HG03159 (cell line): ENCODE measurements around the gene TSN.
A peak's percentile ranks its signal among the peaks of the same experiment; 100 is the strongest.
"Not testable (repeated sequence)": the region's sequence is repeated elsewhere in the genome, so short reads cannot be mapped to it uniquely, and the experiment has no call there.

ENCODE experiments used
- ATAC-seq: cut with Tn5 transposase; IDR thresholded peaks from one replicate; pipeline ENCODE4 v1.9.1; 2021; ENCODE audit warnings: mild to moderate bottlenecking, moderate library complexity; ENCODE audit not compliant: unreplicated experiment

TSN gene

DNA sequence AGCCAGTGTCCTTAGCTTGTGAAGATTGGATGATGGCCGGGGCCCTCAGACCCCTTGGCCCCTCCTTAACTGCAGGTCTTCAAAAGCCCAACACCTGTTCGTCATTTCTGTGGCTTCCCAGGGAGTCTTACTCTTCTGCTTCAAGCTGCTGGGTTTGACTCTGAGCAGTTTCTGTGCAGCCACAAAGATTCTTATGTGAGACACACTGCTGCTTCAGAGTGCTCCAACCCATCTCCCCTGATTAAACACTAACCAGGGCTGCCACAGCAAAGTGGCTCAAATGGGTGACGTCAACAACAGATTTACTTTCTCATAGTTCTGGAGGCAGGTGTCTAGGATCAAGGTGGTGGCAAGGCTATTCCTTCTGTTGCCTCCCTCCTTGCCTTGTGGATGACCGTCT, 40.8 kb downstream of the TSN start:
- ATAC-seq: peak; percentile 79

DNA sequence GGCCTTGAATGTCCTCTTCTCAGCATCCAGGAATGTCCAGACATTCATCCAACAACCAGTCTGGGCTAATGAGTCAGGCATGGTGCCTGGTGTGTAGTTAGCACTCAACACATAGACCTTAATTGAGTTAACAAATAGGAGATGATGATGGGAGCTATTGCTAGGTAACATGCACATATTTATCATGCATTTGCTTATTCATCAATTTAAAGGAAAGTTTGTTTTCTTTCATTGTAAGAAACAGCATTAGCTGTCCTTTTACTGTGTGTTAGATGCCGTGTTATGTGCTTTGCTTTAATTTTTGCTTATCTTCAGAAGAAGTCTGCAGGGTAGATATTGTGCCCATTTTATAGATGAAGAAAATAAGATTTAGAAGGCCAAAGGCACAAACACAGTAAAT, 43.2 kb downstream of the TSN start:
- ATAC-seq: no peak

DNA sequence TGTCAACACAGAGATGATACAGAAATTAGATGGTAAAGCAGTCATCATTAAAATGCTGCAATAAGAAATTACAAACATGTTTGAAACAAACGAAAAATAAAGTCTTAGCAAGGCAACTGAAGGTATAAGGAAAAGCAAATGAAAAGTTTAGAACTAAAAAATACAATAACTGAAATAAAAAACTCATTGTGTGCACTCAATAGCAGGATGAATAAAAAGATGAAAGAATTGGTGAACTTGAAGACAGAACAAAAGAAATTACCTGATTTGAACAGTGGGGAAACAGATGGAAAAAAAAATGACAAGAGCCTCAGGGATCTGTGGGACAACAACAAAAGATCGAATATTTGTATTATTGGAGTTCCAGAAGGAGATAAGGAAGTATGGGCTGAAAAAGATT, 46.5 kb downstream of the TSN start:
- ATAC-seq: no peak

DNA sequence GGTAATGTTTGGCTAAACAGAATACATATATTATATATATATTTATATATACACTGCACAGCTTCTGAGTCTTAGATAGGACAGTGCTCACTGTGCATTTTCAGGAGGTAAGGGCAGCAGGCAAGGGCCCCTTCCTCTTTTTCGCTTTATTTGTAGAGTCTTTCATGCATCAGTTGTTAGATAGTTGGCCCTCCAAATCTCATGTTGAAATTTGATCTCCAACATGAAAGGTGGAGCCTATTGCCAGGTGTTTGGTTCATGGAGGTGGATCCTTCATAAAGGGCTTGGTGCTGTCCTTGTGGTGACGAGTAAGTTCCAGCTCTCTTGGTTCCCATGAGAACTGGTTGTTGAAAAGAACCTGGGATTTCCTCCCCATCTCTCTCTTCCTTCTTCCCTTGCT, 48.1 kb downstream of the TSN start:
- ATAC-seq: no peak

DNA sequence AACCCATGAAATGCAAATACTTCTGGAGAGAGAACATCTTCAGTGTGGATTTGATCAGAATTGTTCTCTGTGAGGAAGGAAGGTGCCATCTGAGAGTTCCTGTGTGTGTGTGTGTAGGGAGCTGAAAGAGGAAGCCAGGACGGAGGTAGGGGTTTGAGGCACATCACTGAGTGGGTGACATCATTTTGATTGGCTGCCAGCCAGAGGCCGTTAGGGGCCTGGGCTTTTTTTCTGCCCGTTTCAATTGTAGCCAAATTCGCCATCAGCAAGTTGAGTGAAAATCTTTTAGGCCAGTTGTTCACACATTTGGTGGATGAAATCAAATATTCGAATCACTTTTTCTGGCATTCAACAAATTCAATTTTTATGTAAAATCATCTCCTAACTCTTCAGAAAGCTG, 48.9 kb downstream of the TSN start:
- ATAC-seq: peak; percentile 81

DNA sequence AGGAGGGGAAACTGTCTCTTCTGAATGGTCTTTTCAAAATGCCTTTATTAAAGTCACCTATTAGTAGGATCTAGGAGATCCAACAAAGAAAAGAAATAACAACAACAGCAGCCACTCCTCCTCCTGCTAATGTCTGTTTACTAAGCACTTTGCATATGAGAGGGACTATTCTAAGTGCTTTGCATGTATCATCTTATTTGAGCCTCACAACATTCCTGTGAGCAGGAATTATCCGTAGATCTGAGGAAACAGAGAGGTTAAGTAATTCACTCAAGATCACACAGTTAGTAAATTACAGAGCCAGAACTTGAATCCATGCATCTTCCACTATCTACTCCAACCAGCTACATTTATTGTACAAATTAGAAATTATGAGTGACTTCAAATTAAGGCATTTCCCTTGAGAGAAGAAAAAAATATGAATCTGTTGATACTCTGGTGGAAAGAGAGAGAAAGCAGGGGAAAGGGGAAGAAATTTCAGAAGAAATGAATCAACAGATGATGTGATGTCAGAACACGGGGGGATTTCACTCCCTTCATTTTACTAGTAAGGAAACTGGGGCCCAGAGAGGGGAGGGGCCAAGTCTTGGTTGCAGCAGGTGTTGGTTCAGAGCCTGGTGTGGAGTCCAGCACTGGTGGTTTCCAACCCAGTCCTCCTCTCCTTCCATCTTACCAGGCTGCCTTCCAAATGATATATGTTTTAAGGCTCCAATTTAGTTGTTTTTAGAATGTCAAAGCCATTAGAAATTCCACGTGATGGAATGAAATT, 49.7 kb downstream of the TSN start:
- ATAC-seq: no peak

DNA sequence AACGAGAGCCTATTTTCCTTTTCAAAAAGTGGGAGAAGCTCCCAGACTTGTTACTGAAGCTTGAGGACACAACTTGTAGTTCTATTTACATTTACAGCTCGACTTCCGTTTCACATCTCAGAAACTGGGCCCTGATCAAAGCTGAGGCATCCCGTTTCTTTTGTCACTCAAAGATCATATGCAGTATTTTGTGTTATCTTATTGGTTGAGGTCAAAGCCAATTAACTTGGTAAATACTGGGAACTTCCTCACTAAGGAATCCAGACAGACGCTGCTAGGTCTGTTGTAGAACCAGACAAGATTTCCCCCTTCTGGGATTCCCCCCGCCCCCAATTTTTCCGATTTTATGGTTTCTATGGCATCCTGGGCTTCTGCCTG, 50.3 kb downstream of the TSN start:
- ATAC-seq: no peak

DNA sequence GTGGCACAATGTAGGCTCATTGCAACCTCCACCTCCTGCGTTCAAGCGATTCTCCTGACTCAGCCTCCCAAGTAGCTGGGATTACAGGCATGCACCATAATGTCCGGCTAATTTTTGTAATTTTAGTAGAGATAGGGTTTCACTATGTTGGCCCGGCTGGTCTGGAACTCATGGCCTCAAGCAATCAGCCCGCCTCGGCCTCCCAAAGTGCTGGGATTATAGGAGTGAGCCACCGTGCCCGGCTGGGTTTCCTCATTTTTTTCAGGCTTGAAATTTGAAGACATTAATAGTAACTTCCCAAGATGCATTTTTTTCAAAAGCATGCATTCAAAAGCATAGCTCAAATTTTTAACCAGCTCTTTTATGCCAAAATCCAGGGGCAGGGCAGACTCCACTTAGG, 52.3 kb downstream of the TSN start:
- ATAC-seq: not testable (repeated sequence)

DNA sequence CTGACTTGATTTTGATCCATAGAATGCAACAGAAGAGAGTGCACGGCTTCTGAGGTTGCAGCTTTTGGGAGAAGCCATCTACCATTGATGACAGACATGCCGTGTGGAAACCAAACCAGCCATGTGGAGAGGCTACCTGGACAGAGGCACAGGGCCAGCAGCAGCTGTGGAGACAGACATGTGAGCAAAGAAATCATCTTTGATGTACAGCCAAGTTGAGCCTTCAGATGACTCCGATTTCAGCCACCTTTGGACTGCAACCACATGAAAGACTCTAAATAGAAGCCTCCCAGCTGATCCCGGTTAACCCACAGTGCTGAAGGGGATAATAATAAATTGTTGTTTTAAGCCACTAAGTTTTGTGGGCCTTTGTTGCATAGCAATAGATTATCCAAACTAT, 54.2 kb downstream of the TSN start:
- no peak for ATAC-seq

DNA sequence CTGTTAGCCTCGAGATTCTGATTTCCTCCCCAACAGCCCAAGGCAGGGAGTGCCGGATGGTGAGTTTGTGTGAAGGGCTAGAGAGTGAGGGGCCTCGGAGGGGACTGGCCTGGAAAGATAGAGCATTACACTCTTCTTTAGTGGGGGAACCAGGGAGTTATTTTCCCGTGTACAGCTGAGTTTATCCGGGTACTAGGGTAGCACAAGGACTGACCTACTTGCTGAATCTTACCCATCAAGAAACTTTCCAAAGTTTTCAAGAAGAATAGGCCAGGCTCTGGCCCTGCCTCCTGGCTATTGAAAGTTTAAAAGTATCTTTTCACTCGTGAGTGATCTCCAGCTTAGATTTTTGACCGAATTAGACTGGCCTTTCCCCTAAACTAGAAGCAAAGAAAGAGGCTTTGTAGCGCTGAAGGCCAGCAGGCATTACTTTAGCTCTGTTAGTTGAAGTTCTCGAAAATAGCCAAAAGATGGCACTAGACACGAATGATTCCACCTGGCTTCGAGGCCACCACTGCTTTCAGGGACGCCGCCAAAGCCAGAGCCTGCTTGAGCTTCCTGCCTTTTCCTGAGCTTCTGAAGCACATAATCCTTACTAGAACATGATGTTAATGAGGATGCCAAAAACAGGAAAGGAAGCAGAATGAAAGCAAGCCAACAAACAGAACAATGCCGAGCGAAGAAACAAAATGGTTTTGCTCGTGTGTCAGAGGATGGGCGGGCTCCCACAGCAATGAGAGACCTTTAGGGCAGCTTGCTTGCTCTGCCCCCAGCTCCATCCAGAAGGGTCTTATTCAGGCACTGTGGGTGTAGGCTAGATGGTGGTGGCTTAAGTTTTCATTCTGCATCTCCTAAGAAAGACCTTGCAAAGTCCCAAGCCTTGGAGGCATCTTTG, 55.8 kb downstream of the TSN start:
- ATAC-seq: peak; percentile 88

DNA sequence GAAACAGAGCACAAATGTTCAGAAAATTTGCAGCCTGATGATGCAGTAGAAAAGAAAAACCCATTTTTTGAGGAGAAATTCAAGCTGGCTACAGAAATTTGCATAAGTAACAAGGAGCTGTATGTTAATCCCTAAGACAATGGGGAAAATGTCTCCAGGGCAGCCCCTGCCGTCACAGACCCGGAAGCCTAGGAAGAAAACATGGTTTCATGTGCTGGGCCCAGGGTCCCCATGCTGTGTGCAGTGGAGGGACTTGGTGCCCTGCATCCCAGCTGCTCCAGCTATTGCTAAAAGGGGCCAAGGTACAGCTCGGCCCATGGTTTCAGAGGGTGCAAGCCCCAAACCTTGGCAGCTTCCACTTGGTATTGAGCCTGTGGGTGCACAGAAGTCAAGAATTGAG, 57.6 kb downstream of the TSN start:
- ATAC-seq: not testable (repeated sequence)

DNA sequence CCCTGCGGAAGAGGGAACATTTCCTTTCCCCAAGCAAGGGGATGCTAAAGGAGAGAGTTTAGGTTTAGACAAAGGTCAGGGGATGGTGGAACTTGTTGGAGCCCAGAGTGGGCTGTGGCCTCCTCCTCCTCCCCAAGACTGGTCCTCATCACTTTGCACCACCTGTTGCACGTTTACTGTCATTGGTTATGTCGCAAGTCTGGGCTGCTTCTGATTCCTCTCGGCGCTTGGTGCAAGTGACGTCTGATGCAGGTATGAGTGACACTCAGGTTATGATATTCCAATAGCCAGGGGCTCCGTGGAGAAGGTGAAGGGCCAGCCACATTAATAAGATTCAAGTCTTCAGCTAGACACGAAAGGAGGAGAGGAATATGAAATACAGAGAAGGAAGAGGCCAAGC, 59.8 kb downstream of the TSN start:
- no peak for ATAC-seq

DNA sequence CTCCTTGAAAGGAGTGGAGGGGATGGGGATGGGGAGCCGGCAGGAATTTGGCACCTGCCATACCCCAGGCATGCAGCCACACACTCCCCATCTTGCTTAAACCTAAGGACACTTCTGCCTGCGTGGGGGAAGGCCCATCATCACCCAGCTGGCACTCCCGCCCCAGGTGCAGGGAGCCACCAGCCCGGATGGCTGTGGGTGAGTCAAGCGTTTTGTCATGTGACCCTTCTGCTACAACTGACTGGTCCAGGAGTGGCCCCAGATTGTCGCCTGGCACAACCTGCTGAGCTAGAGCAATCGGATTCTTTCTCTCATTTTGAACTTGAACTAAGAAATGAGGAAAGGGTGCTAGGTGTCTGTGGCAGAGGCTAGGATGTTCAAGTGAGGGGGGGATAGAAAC, 61.3 kb downstream of the TSN start:
- ATAC-seq: no peak

DNA sequence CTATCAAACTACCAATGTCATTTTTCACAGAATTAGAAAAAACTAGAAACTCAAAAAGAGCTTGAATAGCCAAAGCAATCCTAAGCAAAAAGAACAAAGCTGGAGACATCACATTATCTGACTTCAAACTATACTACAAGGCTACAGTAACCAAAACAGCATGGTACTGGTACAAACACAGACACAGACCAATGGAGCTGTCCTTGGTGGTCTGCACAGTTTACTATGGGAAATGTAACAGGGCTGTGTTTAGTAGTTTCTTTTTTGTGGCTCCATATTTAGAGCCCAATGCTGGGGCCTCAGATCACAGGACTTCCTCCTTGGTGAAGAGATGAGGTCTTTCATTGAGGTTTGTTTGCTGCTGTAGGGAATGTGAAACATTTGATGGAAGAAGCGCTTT, 61.9 kb downstream of the TSN start:
- not testable (repeated sequence) for ATAC-seq
